GM18502 (cell line): ENCODE data around the gene ITGA6.
A peak's percentile ranks its signal among the peaks of the same experiment; 100 is the strongest.

ENCODE experiments used
- ATAC-seq: cut with Tn5 transposase; IDR thresholded peaks from one replicate; pipeline ENCODE4 v1.9.1; 2021; ENCODE audit warnings: mild to moderate bottlenecking; ENCODE audit not compliant: unreplicated experiment, poor library complexity

Gene ITGA6

GRCh38 chr2:172415157-172415864 is 12.1 kb upstream of the ITGA6 start:
- ATAC-seq: no peak

DNA sequence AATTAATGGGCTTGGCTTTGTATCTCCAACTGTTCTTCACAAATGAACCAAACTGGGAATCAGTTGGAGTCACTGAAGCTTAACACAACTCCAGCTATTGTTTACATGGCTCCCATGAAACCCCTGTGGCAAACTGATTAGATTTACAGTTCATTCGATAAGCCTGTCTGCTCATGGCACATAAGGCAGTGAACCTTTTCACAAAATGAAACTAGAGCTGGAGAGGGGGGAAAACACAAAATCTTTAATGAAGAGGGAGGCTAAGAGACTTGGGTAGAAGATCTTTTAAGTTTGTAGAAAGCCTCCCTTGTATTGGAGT is 11.6 kb upstream of the ITGA6 start:
- ATAC-seq: no peak

GRCh38 chr2:172416447-172417058 is 10.8 kb upstream of the ITGA6 start:
- ATAC-seq: no peak

GRCh38 chr2:172420216-172420615 is 7.2 kb upstream of the ITGA6 start:
- no peak for ATAC-seq

- no peak for ATAC-seq
Observed at GRCh38 chr2:172423160-172423559, 4.2 kb upstream of the ITGA6 start.

DNA sequence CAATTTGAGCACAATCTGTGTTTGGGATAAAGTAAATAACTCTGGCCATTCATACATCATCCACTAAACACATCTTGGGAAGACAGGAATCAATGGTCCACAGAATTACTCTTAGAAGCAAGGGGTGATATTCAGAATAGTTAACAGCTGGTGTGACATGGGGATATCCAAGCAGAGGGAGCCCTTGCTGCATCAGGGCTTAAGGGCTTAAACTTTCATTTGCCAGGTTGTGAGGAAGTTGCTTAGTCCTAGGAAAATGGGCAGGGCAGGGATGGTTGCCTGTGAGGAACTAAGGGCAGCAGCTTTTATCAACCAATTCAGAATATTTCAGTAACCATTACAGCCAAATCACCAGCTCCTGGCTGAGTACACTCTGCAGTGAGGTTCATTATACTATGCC is 2.0 kb upstream of the ITGA6 start:
- no peak for ATAC-seq

- no peak for ATAC-seq
Observed at GRCh38 chr2:172426635-172427255, 641 bp upstream of the ITGA6 start.

DNA sequence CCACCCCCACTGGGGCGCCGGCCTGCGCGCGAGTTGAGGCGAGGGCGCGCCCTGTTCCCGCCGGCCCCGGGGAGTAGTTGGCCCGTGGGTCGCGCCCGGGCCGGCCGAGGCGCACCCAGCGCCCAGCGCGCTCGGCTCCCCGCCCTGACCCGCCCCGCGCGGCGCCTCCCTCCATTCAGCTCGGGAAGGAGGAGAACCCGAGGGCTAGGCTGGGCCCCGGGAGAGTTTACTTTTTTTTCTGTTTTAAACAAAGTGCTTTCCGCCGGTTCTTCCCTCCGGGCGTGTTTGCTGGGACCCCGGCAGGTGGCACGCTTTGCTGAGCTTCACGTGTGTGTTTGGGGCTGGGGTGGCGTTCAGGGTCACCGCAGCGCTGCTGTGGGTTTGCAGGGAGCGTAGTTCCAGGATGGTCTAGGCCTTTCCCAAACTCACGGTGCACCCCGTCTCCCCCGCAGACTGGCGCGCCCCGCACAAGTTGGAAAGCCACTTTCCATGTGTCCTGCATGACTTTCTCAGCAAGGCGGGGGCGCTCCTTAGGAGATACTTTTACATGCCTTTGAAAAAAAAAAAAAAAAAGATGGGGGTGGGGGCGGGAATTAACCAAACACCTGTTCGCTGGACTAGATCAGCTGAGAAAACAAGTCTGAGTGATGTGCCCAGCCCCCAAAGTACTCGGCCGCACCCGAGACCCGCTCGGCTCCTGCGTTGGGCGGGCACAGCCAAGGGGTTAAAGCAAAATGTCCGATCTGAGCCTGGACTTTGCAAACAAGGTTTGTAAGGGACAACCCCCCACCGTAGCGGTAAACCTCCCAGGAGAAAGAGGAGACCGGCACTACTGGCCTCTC is 825 bp downstream of the ITGA6 start:
- ATAC-seq: no peak

- no peak for ATAC-seq
Observed at GRCh38 chr2:172428832-172429210, 1.4 kb downstream of the ITGA6 start.

GRCh38 chr2:172429301-172429968 is 2.0 kb downstream of the ITGA6 start:
- no peak for ATAC-seq

DNA sequence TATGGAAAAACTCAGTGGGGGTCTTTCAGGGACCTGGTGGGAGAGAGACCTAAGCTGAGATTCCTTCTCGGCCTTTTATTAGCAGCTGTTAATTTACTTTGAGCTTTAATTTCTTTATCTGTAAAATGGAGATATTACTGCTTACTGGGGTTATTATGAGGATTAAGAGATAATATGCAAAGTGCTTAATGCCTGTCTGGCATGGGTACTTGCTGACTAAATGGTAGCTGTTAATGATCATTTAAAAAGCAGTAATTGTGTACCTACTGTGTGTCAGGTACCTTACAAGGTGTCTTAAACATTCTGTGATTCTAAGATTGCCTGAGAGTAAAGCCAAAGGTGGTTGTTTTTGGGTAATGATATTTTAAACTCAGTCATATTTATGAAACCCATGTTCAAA is 2.6 kb downstream of the ITGA6 start:
- no peak for ATAC-seq

- ATAC-seq: no peak
Observed at GRCh38 chr2:172430678-172431077, 3.3 kb downstream of the ITGA6 start.

- ATAC-seq: no peak
Observed at GRCh38 chr2:172431463-172431862, 4.1 kb downstream of the ITGA6 start.

DNA sequence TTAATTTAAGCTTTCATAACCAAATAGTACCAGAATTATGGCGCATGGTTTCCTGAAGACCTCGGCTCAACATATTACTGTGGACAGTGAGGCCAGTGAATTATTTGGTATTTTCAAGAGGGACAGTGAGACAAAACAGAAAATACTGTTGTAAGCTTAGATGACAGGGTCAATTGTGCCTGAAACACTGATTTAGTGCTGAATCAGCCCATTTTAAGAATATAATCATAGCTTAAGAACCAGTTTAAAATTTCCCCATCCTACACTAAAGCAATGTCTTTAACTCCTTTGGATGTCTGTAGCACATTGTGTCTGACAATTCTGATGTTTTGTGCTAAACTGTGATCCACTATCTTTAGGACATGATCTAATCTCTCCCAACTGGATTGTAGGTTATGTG is 4.6 kb downstream of the ITGA6 start:
- ATAC-seq: no peak

DNA sequence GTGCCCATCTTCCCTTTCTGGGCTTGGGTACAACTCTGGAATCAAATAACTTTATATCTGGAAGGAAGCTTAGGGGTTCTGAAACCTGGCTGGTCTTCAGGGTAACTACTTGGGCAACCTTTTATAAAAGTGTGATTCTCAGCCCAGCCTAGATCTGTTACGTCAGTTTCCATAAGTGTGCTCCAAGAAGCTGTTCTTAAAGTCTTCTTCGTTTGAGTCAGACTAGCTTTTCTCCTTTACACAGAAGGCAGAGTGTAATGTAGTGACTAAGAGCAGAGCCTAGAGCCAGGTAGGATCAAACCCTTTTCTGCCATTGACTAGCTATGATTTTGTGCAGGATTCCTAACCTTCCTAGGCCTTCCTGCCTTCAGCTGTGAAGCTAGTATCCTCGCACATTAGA is 5.8 kb downstream of the ITGA6 start:
- no peak for ATAC-seq

GRCh38 chr2:172434821-172435605 is 7.6 kb downstream of the ITGA6 start:
- ATAC-seq: no peak

GRCh38 chr2:172435606-172435911 is 8.2 kb downstream of the ITGA6 start:
- ATAC-seq: no peak

GRCh38 chr2:172436889-172437288 is 9.5 kb downstream of the ITGA6 start:
- ATAC-seq: no peak

DNA sequence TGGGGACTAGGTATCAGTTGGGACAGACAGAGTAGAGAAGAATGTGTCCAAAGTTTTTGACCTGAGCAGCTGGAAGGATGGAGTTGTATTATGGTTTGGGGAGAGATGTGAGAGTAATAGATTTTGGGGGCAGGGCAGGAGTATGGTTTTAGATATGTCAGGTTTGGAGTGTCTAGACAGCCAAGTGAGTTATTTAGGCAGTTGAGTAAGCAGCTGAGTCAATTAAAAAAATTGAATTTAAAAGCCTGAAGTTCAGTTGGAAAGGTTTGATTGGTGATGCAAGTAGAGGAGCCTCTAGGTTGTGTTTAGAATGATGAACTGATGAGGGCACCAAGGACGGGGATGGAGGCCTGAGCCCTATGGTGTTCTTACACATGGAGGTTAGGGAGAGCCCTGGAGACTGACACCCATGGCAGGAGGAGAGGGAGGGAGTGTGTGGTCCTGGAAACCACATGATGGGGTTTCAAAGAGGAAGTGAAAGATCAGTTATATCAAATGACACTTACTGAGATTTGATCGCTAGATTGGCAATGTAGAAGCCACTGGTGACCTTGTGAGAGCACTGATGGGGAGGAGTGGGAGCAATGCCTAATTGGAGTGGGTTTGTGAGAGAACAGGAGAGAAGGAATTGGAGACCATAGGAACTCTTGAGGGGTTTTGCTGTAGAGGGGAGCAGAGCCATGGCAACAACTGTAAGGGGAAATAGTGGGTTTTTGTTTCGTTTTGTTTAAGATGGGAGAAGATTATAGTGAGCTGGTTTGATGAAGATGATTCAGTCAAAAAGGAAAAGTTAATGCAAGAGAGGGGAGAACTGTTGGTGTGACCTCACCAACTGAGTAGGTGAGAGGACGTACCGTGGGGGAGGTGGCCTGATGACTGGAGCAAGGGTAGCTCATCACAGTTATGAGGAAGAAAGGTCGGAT is 10.3 kb downstream of the ITGA6 start:
- peak; percentile 88 for ATAC-seq
